ENCODE data around the gene RAB40AL. TPM values are rescaled to one million over a fixed set of nuclear protein-coding genes. Genes with fewer than 3 reads are reported as not detected.

Gene RAB40AL
- total and polyA plus RNA-seq, 10 of the 15 experiments (the other 5 are each of a cell fraction or from before 2014, with no cell fraction given) = 0.13 to 0.45 (median 0.23) TPM; not detected in 4

GRCh38 chrX:102976793-102977495 is 39.9 kb downstream of the RAB40AL start (continued):
- no peak for TF ChIP-seq ZBTB11 (CRISPR knock-in tag; IDR thresholded peaks at IDR 0.05)
- no peak for TF ChIP-seq FOXK2 (IDR thresholded peaks at IDR 0.05)
- TF ChIP-seq FOS (IDR thresholded peaks at IDR 0.05; ENCODE audit: borderline replicate concordance, extremely low read depth, insufficient read length) = no peak
- TF ChIP-seq SUPT20H (IDR thresholded peaks at IDR 0.05; ENCODE audit: borderline replicate concordance, control insufficient read depth, low read depth, low read length) = no peak
- TF ChIP-seq KLF5 (IDR thresholded peaks at IDR 0.05; ENCODE audit: partially characterized antibody) = no peak
- TF ChIP-seq LARP7 (IDR thresholded peaks at IDR 0.05) = no peak
- TF ChIP-seq CTCF (IDR thresholded peaks at IDR 0.05 in 2 of 3, conservative IDR thresholded peaks at IDR 0.05 in 1 of 3; ENCODE audit: control insufficient read depth in 2 of 3, extremely low read depth in 1 of 3, insufficient read depth in 1 of 3, low read depth in 3 of 3, low read length in 3 of 3) = no peak
- no peak for TF ChIP-seq JUNB (IDR thresholded peaks at IDR 0.05)
